Measurements from ENCODE around the gene CABP1.
A peak's percentile ranks its signal among the peaks of the same experiment; 100 is the strongest.

The CABP1 gene

DNA sequence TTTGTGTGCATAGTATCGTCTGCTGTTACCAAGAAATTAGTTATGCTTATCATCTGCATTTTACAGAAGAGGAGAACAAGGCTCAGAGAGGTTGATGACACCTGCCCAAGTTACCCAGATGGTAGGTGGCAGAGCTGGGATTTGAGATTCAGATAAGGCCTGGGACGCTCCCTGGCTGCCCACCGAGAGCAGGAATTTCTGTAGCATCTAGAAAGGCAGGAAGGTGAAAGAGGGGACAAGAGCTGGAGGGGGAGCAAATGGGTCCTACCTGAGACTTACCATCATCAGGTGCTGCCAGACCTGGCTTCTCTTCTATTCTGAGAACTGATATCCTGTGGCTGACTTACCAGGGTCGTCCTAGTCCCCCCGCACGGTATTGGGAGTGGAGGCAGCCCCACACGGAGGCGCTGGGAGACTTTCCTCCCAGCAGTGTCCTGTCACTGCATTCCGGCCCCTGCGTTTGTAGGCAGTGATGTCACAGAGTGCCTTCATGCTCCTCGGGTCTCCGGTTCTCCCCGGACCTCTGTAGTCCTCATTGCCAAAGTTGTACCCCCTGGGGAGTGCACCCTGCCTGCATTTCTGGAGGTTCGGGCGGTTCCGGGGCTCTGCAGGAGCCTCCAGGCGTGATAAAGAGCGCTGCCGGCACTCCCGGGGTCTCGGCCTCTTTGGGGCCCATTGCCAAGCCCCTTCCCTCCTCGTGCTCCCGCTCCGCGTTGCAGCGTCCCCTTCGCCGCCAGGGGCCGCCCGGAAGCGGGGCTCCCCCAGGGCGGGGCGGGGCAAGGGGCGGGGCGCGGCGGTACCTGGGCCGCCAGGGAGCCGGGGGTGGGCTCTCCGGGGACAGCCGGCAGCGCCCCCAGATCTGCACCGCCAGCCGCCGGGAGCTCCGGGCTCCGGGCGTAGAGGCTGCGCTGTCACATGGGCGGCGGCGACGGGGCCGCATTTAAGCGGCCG is at the start of gene CABP1:
Gene CABP1, plus strand, starts transcription at position 856 of the 951 bp plus-strand sequence. Its CDS starts 60 bp downstream, at position 916.
- no peak for DNase-seq (ENCODE audit: low read depth)
- in situ Hi-C loops (cut with HindIII; ENCODE audit: low sequenced_read_pairs): loop anchor here (10.0 kb wide), 1 partner anchor 365 kb away; no protein-coding TSS in a partner anchor
- TF ChIP-seq, protein P1, sequence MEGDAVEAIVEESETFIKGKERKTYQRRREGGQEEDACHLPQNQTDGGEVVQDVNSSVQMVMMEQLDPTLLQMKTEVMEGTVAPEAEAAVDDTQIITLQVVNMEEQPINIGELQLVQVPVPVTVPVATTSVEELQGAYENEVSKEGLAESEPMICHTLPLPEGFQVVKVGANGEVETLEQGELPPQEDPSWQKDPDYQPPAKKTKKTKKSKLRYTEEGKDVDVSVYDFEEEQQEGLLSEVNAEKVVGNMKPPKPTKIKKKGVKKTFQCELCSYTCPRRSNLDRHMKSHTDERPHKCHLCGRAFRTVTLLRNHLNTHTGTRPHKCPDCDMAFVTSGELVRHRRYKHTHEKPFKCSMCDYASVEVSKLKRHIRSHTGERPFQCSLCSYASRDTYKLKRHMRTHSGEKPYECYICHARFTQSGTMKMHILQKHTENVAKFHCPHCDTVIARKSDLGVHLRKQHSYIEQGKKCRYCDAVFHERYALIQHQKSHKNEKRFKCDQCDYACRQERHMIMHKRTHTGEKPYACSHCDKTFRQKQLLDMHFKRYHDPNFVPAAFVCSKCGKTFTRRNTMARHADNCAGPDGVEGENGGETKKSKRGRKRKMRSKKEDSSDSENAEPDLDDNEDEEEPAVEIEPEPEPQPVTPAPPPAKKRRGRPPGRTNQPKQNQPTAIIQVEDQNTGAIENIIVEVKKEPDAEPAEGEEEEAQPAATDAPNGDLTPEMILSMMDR (IDR thresholded peaks at IDR 0.05; ENCODE audit: low read depth, low read length, missing control alignments): peak; percentile 15
- H3K4me3 ChIP-seq (ENCODE audit: low read depth, low read length): peak within 1 kb of the TSS; percentile 15

DNA sequence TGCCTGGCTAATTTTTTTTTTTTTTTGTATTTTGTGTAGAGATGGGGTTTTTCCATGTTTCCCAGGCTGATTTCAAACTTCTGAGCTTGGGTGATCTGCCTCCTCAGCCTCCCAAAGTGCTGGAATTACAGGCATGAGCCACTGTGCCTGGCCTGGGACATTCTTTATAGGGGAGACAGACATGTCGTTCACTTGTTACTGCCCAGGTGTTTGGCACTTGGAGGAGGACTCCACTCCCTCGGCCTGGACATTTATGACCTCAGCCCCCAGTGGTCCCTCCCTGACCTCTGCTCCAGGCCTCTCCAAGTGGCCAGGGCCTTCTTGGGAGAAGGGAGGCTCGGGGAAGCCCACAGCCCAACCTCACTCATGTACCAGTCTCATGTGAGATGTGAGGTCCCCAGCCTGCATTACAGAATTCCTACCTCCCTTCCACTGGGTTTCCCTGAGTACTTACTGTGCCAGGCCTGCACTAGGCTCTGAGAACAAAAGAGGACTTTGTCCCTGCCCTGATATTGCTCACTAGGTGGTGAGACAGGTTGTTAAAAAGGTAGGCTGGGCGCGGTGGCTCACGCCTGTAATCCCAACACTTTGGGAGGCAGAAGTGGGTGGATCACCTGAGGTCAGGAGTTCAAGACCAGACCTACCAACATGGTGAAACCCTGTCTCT is 49.6 kb upstream of the CABP1 start:
- H3K4me3 ChIP-seq (ENCODE audit: low read depth, low read length): no peak overlapping the region
- DNase-seq (ENCODE audit: low read depth): no peak
- in situ Hi-C loops (cut with HindIII; ENCODE audit: low sequenced_read_pairs): loop anchor here (25.0 kb wide), 1 partner anchor 121 kb away; the partner anchor contains the start of gene UNC119B
- TF ChIP-seq, protein P1 (IDR thresholded peaks at IDR 0.05; ENCODE audit: low read depth, low read length, missing control alignments): no peak

DNA sequence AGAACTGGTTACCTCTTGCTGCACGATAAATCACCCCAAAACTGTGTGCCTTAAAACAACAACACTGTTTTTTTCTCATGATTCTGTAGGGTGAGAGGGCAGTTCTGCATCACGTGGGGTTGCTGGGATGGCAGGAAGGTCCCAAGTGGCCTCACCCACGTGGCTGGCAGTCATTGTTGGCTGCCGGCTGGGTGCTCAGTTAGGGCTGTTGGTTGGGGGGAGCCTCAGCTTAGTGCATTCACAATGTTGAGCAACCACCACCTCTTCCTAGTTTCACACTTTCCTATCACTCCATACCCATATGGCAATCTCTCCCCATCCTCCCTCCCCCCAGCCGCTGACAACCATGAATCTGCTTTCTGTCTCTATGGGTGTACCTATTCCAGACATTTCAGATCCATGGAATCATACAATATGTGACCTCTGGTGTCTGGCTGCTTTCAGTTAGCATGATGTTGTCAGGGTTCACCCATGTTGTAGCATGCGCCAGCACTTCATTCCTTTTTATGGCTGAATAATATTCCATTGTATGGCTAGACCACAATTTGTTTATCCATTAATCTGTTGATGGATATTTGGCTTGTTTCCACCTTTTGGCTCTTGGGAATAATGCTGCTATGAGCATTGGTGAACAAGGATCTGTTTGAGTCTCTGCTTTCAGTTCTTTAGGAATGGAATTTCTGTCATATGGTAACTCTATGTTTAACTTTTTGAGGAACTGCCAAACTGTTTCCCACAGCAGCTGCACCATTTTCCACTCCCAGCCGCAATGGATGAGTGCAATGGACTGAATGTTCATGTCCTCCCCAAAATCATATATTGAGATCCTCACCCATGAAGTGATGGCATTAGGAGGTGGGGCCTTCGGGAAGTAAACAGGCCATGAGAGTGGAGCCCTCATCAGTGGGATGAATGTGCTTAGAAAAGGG is 48.0 kb upstream of the CABP1 start:
- in situ Hi-C loops (cut with HindIII; ENCODE audit: low sequenced_read_pairs): loop anchor here (25.0 kb wide), 1 partner anchor 120 kb away; the partner anchor contains the start of gene UNC119B
- TF ChIP-seq, protein P1 (IDR thresholded peaks at IDR 0.05; ENCODE audit: low read depth, low read length, missing control alignments): no peak
- no peak for DNase-seq (ENCODE audit: low read depth)
- no peak overlapping the region for H3K4me3 ChIP-seq (ENCODE audit: low read depth, low read length)

DNA sequence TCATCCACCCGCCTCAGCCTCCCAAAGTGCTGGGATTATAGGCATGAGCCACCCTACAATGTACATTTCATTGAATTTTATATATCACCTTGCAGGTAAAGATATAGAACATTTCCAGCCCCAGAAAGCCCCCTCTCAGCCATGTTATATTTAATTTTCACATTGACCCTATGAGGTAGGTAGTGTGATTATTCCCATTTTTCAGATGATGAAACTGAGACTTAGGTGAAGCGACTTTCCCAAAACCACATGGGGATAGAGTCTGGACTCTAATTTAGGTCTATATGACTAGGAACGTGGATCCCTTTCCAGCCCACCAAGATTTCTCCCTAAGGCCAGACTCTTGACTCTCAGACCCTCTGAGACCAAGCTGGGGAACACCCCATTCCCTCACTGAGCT is 43.5 kb upstream of the CABP1 start:
- TF ChIP-seq, protein P1 (IDR thresholded peaks at IDR 0.05; ENCODE audit: low read depth, low read length, missing control alignments): no peak
- in situ Hi-C loops (cut with HindIII; ENCODE audit: low sequenced_read_pairs): loop anchor here (25.0 kb wide), 1 partner anchor 115 kb away; the partner anchor contains the start of gene UNC119B
- DNase-seq (ENCODE audit: low read depth): no peak
- no peak overlapping the region for H3K4me3 ChIP-seq (ENCODE audit: low read depth, low read length)

DNA sequence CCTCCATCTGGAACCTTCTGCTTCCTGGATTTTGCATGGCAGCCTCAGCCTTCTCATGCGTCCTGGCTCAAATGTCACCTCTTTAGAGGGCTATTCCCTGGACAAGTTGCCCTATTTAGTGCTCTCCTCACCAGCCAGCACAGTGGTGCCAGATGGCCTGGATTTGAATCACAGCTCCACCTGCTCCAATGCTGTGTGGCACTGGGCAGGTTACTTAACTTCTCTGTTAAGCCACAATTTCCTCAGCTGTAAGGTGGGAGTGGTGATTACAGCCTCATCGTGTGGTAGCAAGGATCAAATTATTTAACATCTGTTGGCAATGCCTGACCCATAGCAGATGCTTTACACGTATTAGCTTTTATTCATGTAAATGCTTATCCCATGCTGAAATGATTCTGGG is 42.6 kb upstream of the CABP1 start:
- TF ChIP-seq, protein P1 (IDR thresholded peaks at IDR 0.05; ENCODE audit: low read depth, low read length, missing control alignments): no peak
- no peak overlapping the region for H3K4me3 ChIP-seq (ENCODE audit: low read depth, low read length)
- in situ Hi-C loops (cut with HindIII; ENCODE audit: low sequenced_read_pairs): loop anchor here (25.0 kb wide), 1 partner anchor 114 kb away; the partner anchor contains the start of gene UNC119B
- no peak for DNase-seq (ENCODE audit: low read depth)

Data from astrocyte of the cerebellum (primary cell).